H1 (cell line): Measurements from ENCODE around the gene ZBTB4. TPM values are rescaled to one million over a fixed set of nuclear protein-coding genes. Genes with fewer than 3 reads are reported as not detected.

Experiments used
- CTCF ChIA-PET: fragments of 300-600 bp; sonication (Branson Sonifier 250); formaldehyde crosslinking; loops from one replicate; lab custom pipeline; 2021; ENCODE audit not compliant: partially characterized antibody; lab: Charles Lee
- POLR2A ChIA-PET: fragments of 300-600 bp; sonication (Branson Sonifier 250); formaldehyde crosslinking; loops from one replicate; lab custom pipeline; 2021; ENCODE audit warnings: inconsistent platforms; ENCODE audit not compliant: partially characterized antibody; lab: Charles Lee
- DNase-seq, 2 experiments: peaks; one replicate each; pipeline versions ENCODE4 v3.0.0 to v3.0.0-alpha.2; 2010 to 2022; ENCODE audit warnings: low spot score in 2 of 2, low read depth in 1 of 2, mixed read lengths in 1 of 2
- FAIRE-seq: peaks from 2 replicates; lab custom pipeline; 2011; peaks lifted over from hg19 to GRCh38; lab: Jason Lieb, UNC
- H2AFZ ChIP-seq: 2 replicates; pipeline ENCODE4 v1.8.1; 2012; ENCODE audit warnings: low read length, inconsistent platforms
- H2AK5ac ChIP-seq: 2 replicates; pipeline ENCODE4 v1.6.1; 2013; ENCODE audit warnings: low read depth, low read length
- H2BK120ac ChIP-seq: replicated peaks from 2 replicates; pipeline ENCODE3; 2013; ENCODE audit warnings: low read depth, low read length, inconsistent platforms
- H2BK12ac ChIP-seq: 2 replicates; pipeline ENCODE4 v1.6.1; 2013; ENCODE audit warnings: low read depth, low read length
- H2BK15ac ChIP-seq: 2 replicates; pipeline ENCODE4 v1.6.1; 2013; ENCODE audit warnings: low read length
- H2BK20ac ChIP-seq: 2 replicates; pipeline ENCODE4 v1.6.1; 2013; ENCODE audit warnings: low read length
- H2BK5ac ChIP-seq: 2 replicates; pipeline ENCODE4 v1.6.1; 2013; ENCODE audit warnings: low read depth, low read length
- H3K14ac ChIP-seq: 2 replicates; pipeline ENCODE4 v1.6.1; 2013; ENCODE audit warnings: inconsistent platforms; ENCODE audit not compliant: insufficient read length
- H3K18ac ChIP-seq: 2 replicates; pipeline ENCODE4 v1.6.1; 2013; ENCODE audit warnings: low read length; ENCODE audit errors: extremely low read depth
- H3K23ac ChIP-seq: 2 replicates; pipeline ENCODE4 v1.6.1; 2013; ENCODE audit warnings: inconsistent platforms; ENCODE audit not compliant: insufficient read length
- H3K23me2 ChIP-seq: 2 replicates; pipeline ENCODE4 v1.6.1; 2013; ENCODE audit warnings: low read depth, low read length
- H3K27ac ChIP-seq: 2 replicates; pipeline ENCODE4 v1.6.1; 2011; ENCODE audit warnings: low read depth, low read length, inconsistent platforms
- H3K27me3 ChIP-seq, 4 experiments: replicated peaks in 1 of 4; 1 replicate in 1 of 4; 2 replicates in 3 of 4; pipeline versions ENCODE4 v1.6.1 to v1.8.1; 2011 to 2013; ENCODE audit warnings: low read length in 3 of 4, mild to moderate bottlenecking in 3 of 4, inconsistent platforms in 2 of 4, mixed read lengths in 2 of 4, moderate library complexity in 1 of 4; ENCODE audit not compliant: control insufficient read depth in 3 of 4, insufficient read depth in 3 of 4; ENCODE audit errors: extremely low read depth in 1 of 4
- H3K36me3 ChIP-seq, 4 experiments: 2 replicates each; pipeline versions ENCODE4 v1.6.1 to v1.8.1; 2011 to 2013; ENCODE audit warnings: mild to moderate bottlenecking in 4 of 4, low read length in 3 of 4, moderate library complexity in 2 of 4, control low read depth in 1 of 4, inconsistent platforms in 1 of 4; ENCODE audit not compliant: insufficient read depth in 4 of 4, control insufficient read depth in 2 of 4
- H3K4ac ChIP-seq: replicated peaks from 2 replicates; pipeline ENCODE3; 2013; ENCODE audit warnings: low read length, low read depth, mixed read lengths, inconsistent platforms; ENCODE audit not compliant: insufficient read length
- H3K4me1 ChIP-seq, 4 experiments: replicated peaks in 1 of 4; 1 replicate in 1 of 4; 2 replicates in 3 of 4; pipeline versions ENCODE4 v1.6.1 to v1.8.1; 2011 to 2013; ENCODE audit warnings: low read length in 3 of 4, inconsistent platforms in 2 of 4, mixed read lengths in 1 of 4; ENCODE audit not compliant: insufficient read depth in 4 of 4, control insufficient read depth in 3 of 4
- H3K4me2 ChIP-seq, 2 experiments: 2 replicates each; pipeline versions ENCODE4 v1.6.1 to v1.8.1; 2011 to 2013; ENCODE audit warnings: low read depth in 2 of 2, low read length in 2 of 2, control low read depth in 1 of 2, inconsistent platforms in 1 of 2, mild to moderate bottlenecking in 1 of 2; ENCODE audit not compliant: insufficient read depth in 1 of 2
- H3K4me3 ChIP-seq, 4 experiments: fragments of 200-600, 300-600 bp in 1 of 4; sonication (generic), shearing (Covaris generic), sonication (Bioruptor Twin) in 1 of 4; 2 replicates each; pipeline versions ENCODE4 v1.5.1 to v1.8.1; 2011 to 2016; ENCODE audit warnings: low read length in 4 of 4, low read depth in 3 of 4, control low read depth in 2 of 4, inconsistent platforms in 2 of 4, mild to moderate bottlenecking in 2 of 4, mixed read lengths in 1 of 4, moderate library complexity in 1 of 4; ENCODE audit not compliant: insufficient read depth in 2 of 4; ENCODE audit errors: extremely low read depth in 1 of 4
- H3K56ac ChIP-seq: replicated peaks from 2 replicates; pipeline ENCODE3; 2013; ENCODE audit warnings: low read depth, mild to moderate bottlenecking, mixed read lengths, low read length, inconsistent platforms; ENCODE audit not compliant: insufficient read length
- H3K79me1 ChIP-seq: 2 replicates; pipeline ENCODE4 v1.6.1; 2013; ENCODE audit warnings: low read depth, low read length, control low read depth
- H3K79me2 ChIP-seq, 2 experiments: 2 replicates each; pipeline versions ENCODE4 v1.6.1 to v1.8.1; 2012 to 2013; ENCODE audit warnings: low read length in 2 of 2, mild to moderate bottlenecking in 2 of 2, inconsistent platforms in 1 of 2; ENCODE audit not compliant: insufficient read depth in 2 of 2, control insufficient read depth in 1 of 2
- H3K9ac ChIP-seq, 4 experiments: replicated peaks in 1 of 4; 1 replicate in 1 of 4; 2 replicates in 3 of 4; pipeline versions ENCODE4 v1.6.1 to v1.8.1; 2011 to 2013; ENCODE audit warnings: low read depth in 3 of 4, low read length in 3 of 4, control low read depth in 2 of 4, mild to moderate bottlenecking in 2 of 4, moderate library complexity in 2 of 4, inconsistent platforms in 1 of 4; ENCODE audit errors: extremely low read depth in 1 of 4
- H3K9me3 ChIP-seq, 2 experiments: 2 replicates each; pipeline versions ENCODE4 v1.6.1 to v1.8.1; 2012 to 2013; ENCODE audit warnings: mild to moderate bottlenecking in 2 of 2, moderate library complexity in 2 of 2, control low read depth in 1 of 2, inconsistent platforms in 1 of 2, low read depth in 1 of 2, low read length in 1 of 2, mixed read lengths in 1 of 2; ENCODE audit not compliant: insufficient read depth in 2 of 2
- H4K20me1 ChIP-seq, 2 experiments: replicated peaks in 1 of 2; 2 replicates each; pipeline versions ENCODE3 to v1.8.1; 2011 to 2013; ENCODE audit warnings: inconsistent platforms in 2 of 2, low read length in 2 of 2, mild to moderate bottlenecking in 1 of 2; ENCODE audit not compliant: insufficient read depth in 2 of 2, control insufficient read depth in 1 of 2
- H4K5ac ChIP-seq: 2 replicates; pipeline ENCODE4 v1.6.1; 2013; ENCODE audit warnings: low read length, low read depth, mixed read lengths, inconsistent platforms; ENCODE audit not compliant: insufficient read length
- H4K8ac ChIP-seq: 2 replicates; pipeline ENCODE4 v1.8.0; 2013; ENCODE audit warnings: mild to moderate bottlenecking, moderate library complexity, low read length, inconsistent platforms; ENCODE audit not compliant: insufficient read depth; ENCODE audit errors: extremely low read depth
- H4K91ac ChIP-seq: replicated peaks from 2 replicates; pipeline ENCODE3; 2013; ENCODE audit warnings: low read length, mixed read lengths, inconsistent platforms; ENCODE audit not compliant: insufficient read length
- KDM4A ChIP-seq: IDR thresholded peaks from one replicate; pipeline ENCODE4 v1.7.1; 2012; ENCODE audit warnings: low read depth, mild to moderate bottlenecking, moderate library complexity, low read length, inconsistent platforms; ENCODE audit not compliant: severe bottlenecking
- SP2 ChIP-seq: IDR thresholded peaks from 2 replicates; pipeline ENCODE4 v1.6.1; 2012; ENCODE audit warnings: mild to moderate bottlenecking, low read length, inconsistent platforms
- SP4 ChIP-seq: IDR thresholded peaks from 2 replicates; pipeline ENCODE4 v1.6.1; 2012; ENCODE audit warnings: low read length, inconsistent platforms
- TAF1 ChIP-seq: IDR thresholded peaks from 2 replicates; pipeline ENCODE4 v1.6.1; 2011; ENCODE audit warnings: mild to moderate bottlenecking, low read depth, low read length
- TBP ChIP-seq: IDR thresholded peaks from 2 replicates; pipeline ENCODE4 v1.6.1; 2011; ENCODE audit warnings: low read depth, low read length, improper control_type of control experiment
- WGBS, 2 experiments: shearing (Covaris generic) in 1 of 2; methylation state at CpG; one replicate each; pipeline versions ENCODE4 v1.1.6 to v1.1.7; 2013 to 2015; ENCODE audit warnings: low lambda C conversion rate in 2 of 2, mixed read lengths in 2 of 2, inconsistent platforms in 1 of 2, low coverage in 1 of 2, missing lambda C conversion rate in 1 of 2; ENCODE audit not compliant: insufficient replicate concordance in 2 of 2, insufficient coverage in 1 of 2, insufficient read length in 1 of 2; ENCODE audit errors: extremely low coverage in 1 of 2, missing lambda C conversion rate in 1 of 2; 5-methylcytosine and 5-hydroxymethylcytosine counted together
- polyA plus RNA-seq, 7 experiments: library from polyadenylated mRNA; depleted of rRNA in 3 of 7; stranded (reverse) in 5 of 7; unstranded in 2 of 7; fragments of >200 nt in 5 of 7; fragments of 200-250 nt in 2 of 7; gene quantifications; 1 replicate in 5 of 7; 2 replicates in 1 of 7; 4 replicates in 1 of 7; pipeline versions ENCODE4 v1.2.1 to v1.2.3, GENCODE V29; 2011 to 2013; ENCODE audit warnings: missing spikeins in 2 of 7, mixed read lengths in 2 of 7
- total RNA-seq: library from RNA; stranded (reverse); fragmentation: NEBNext Ultra II Directional; extraction: Animal tissue kit (Norgen Biotek cat#: 25700); gene quantifications from 2 replicates; pipeline ENCODE4 v1.2.1, GENCODE V29; 2021
- TF ChIP-seq, protein P1 (sequence below): IDR thresholded peaks from 2 replicates; pipeline ENCODE4 v1.6.1; 2011; ENCODE audit warnings: low read depth, mild to moderate bottlenecking, low read length; ENCODE audit not compliant: insufficient read depth

ZBTB4 gene
- total and polyA plus RNA-seq, 2 of the 8 experiments (the other 6 are each of a cell fraction or from before 2014, with no cell fraction given): 5.9 to 10.1 TPM

- Histone ChIP-seq H3K18ac (peak overlapping the region; percentile 99), H3K14ac (no peak overlapping the region), H3K27me3 (peaks cover 0 to 8% (median 6%) of the 10 kb centered on the region in 4 experiments; a peak in 6 of 7 replicates), H3K23me2 (peaks cover 10% of the 10 kb centered on the region; the same call in 1 of the 2 replicates), H2AFZ (no peak overlapping the region; the same call in 1 of the 2 replicates), H3K9me3 (no peaks in the 10 kb centered on the region), H3K4me3 (peak overlapping the region; percentile 39 to 73 (median 66)), H3K23ac (no peak overlapping the region), H3K79me1 (no peaks in the 10 kb centered on the region), H2BK120ac (no peak overlapping the region), H3K27ac (peak overlapping the region; percentile 47; the same call in 1 of the 2 replicates), H2BK15ac (0 out of 2 replicates have a peak overlapping the region, but pooled peaks have one; percentile 72), H4K20me1 (no peaks in the 10 kb centered on the region), H4K8ac (no peak overlapping the region), H4K5ac (peak overlapping the region; percentile 96), H2BK20ac (peak overlapping the region; percentile 48; the same call in 1 of the 2 replicates), H3K56ac (peak overlapping the region; percentile 64), H4K91ac (peak overlapping the region; percentile 97), H3K4me2 (peak overlapping the region; percentile 71 to 77), H3K36me3 (no peaks in the 10 kb centered on the region; a peak in 1 of 8 replicates), H2BK12ac (peak overlapping the region; percentile 84; the same call in 1 of the 2 replicates), H3K79me2 (no peaks in the 10 kb centered on the region), H3K9ac (peak overlapping the region in 3 of 4 experiments; percentile 9 to 72 (median 29); a peak in 3 of 7 replicates), H3K4me1 (peaks cover 3 to 17% (median 13%) of the 10 kb centered on the region in 4 experiments), H2AK5ac (no peak overlapping the region), H2BK5ac (peak overlapping the region; percentile 90; the same call in 1 of the 2 replicates), H3K4ac (no peak overlapping the region)
- TF ChIP-seq, protein P1, sequence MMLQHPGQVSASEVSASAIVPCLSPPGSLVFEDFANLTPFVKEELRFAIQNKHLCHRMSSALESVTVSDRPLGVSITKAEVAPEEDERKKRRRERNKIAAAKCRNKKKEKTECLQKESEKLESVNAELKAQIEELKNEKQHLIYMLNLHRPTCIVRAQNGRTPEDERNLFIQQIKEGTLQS: no peak
- no peak for TF ChIP-seq SP2
- peak; percentile 17 for TF ChIP-seq KDM4A
- TF ChIP-seq SP4: no peak
- TF ChIP-seq TAF1: peak; percentile 28; the same call in 1 of the 2 replicates
- TF ChIP-seq TBP: 0 out of 2 replicates have a peak, but pooled peaks have one; percentile 12
- peak; percentile 60 for FAIRE-seq
- POLR2A ChIA-PET: interaction anchor here (0.7 to 15.5 kb wide), 8 partner anchors 9 to 116 kb away, joined by 3 to 339 read pairs (median 8); partner anchors contain the start of genes NEURL4, POLR2A, SLC35G6 and TMEM102
- 5% methylated on average over 12 of the region's 16 CpGs; no CpG with 5 or more reads in 1 of the 2 experiments for WGBS, 2 experiments
- peak in 1 of 2 experiments; percentile 80 for DNase-seq
- CTCF ChIA-PET: interaction anchor here (0.6 to 5.4 kb wide), 14 partner anchors 8 to 138 kb away, joined by 3 to 26 read pairs (median 3); partner anchors contain the start of genes TMEM102 and TMEM95
Observed at GRCh38 chr17:7445619-7445968, 33.8 kb downstream of the ZBTB4 start.
